Vagina (tissue), 2 donors: Measurements from ENCODE around the gene PRG3. TPM values are rescaled to one million over a fixed set of nuclear protein-coding genes. Genes with fewer than 3 reads are reported as not detected.
A peak's percentile ranks its signal among the peaks of the same experiment; 100 is the strongest.

ENCODE experiments used
- DNase-seq, 2 donors: peaks; one replicate each; pipeline ENCODE4 v3.0.0-alpha.2; 2017; ENCODE audit errors: extremely low spot score in 2 of 2
- H3K27ac ChIP-seq: fragments of 200-600 bp; sonication (generic); one replicate; pipeline ENCODE4 v1.5.1; 2019
- H3K27me3 ChIP-seq: fragments of 200-600 bp; sonication (generic); one replicate; pipeline ENCODE4 v1.5.1; 2019
- H3K36me3 ChIP-seq, 2 donors: fragments of 200-600 bp; sonication (generic); one replicate each; pipeline ENCODE4 v1.5.1; 2017 to 2019
- H3K4me1 ChIP-seq: fragments of 200-600 bp; sonication (generic); one replicate; pipeline ENCODE4 v1.5.1; 2019
- H3K4me3 ChIP-seq, 2 donors: fragments of 200-600 bp; sonication (generic); 1 replicate in 1 of 2; 2 replicates in 1 of 2; pipeline ENCODE4 v1.5.1; 2016 to 2019
- H3K9me3 ChIP-seq: fragments of 200-600 bp; sonication (generic); one replicate; pipeline ENCODE4 v1.5.1; 2019
- CTCF ChIP-seq, 3 experiments: fragments of 450-650 bp in 2 of 3; fragments of 200-600 bp in 1 of 3; sonication (generic) in 1 of 3; IDR thresholded peaks; one replicate each; pipeline ENCODE4 v1.5.1; 2017 to 2019; ENCODE audit warnings: antibody characterized with exemption in 3 of 3, mild to moderate bottlenecking in 2 of 3, moderate library complexity in 2 of 3
- POLR2A ChIP-seq, 2 donors: fragments of 450-650 bp; IDR thresholded peaks; one replicate each; pipeline ENCODE4 v1.6.1; 2017; ENCODE audit warnings: antibody characterized with exemption in 2 of 2, mild to moderate bottlenecking in 2 of 2, moderate library complexity in 2 of 2
- POLR2AphosphoS5 ChIP-seq, 2 donors: sonication (generic); formaldehyde crosslinking; IDR thresholded peaks; one replicate each; pipeline ENCODE4 v1.9.0; 2017; ENCODE audit warnings: antibody characterized with exemption in 2 of 2, mild to moderate bottlenecking in 2 of 2, low read depth in 1 of 2; ENCODE audit not compliant: insufficient read depth in 1 of 2
- intact Hi-C: fragments of 100-400 bp; cut with DNase I; formaldehyde crosslinking; loops from one replicate; pipeline ENCODE4 v1.15.1; 2023
- total RNA-seq: library from RNA; depleted of rRNA; stranded (reverse); fragments of >200 nt; gene quantifications from one replicate; pipeline ENCODE4 v1.2.3, GENCODE V29; 2016

Gene PRG3
- total RNA-seq, 1 donor from 2014 or later: not detected

GRCh38 chr11:57349491-57350274, 31.3 kb downstream of the PRG3 start:
- no peaks in the 10 kb centered on the region for H3K36me3 ChIP-seq
- intact Hi-C loops: loop anchor here (10.0 kb wide), 2 partner anchors 145 to 175 kb away; no protein-coding TSS in a partner anchor
- no peak overlapping the region for H3K27ac ChIP-seq
- no peaks in the 10 kb centered on the region for H3K9me3 ChIP-seq
- DNase-seq: no peak
- TF ChIP-seq POLR2AphosphoS5 (IDR thresholded peaks at IDR 0.05; ENCODE audit: insufficient read depth in 1 of 2, low read depth in 1 of 2) (peak in 1 of 2 donors; percentile 36), CTCF (IDR thresholded peaks at IDR 0.05) (peak in 2 of 3 experiments; percentile 80 to 85), POLR2A (IDR thresholded peaks at IDR 0.05) (no peak)
- no peaks in the 10 kb centered on the region for H3K27me3 ChIP-seq
- no peak overlapping the region for H3K4me3 ChIP-seq
- H3K4me1 ChIP-seq: peaks cover 7% of the 10 kb centered on the region

GRCh38 chr11:57348636-57349313, 32.2 kb downstream of the PRG3 start:
- H3K27me3 ChIP-seq: no peaks in the 10 kb centered on the region
- intact Hi-C loops: loop anchor here (10.0 kb wide), 2 partner anchors 146 to 176 kb away; no protein-coding TSS in a partner anchor
- no peaks in the 10 kb centered on the region for H3K9me3 ChIP-seq
- H3K27ac ChIP-seq: no peak overlapping the region
- TF ChIP-seq CTCF (IDR thresholded peaks at IDR 0.05) (no peak), POLR2A (IDR thresholded peaks at IDR 0.05) (no peak), POLR2AphosphoS5 (IDR thresholded peaks at IDR 0.05; ENCODE audit: insufficient read depth in 1 of 2, low read depth in 1 of 2) (no peak)
- no peak overlapping the region for H3K4me3 ChIP-seq
- H3K36me3 ChIP-seq: no peaks in the 10 kb centered on the region
- DNase-seq: no peak
- peaks cover 7% of the 10 kb centered on the region for H3K4me1 ChIP-seq

- Histone ChIP-seq H3K27ac (no peak overlapping the region), H3K4me1 (peaks cover 7% of the 10 kb centered on the region), H3K9me3 (no peaks in the 10 kb centered on the region), H3K36me3 (no peaks in the 10 kb centered on the region), H3K4me3 (no peak overlapping the region), H3K27me3 (no peaks in the 10 kb centered on the region)
- TF ChIP-seq CTCF (IDR thresholded peaks at IDR 0.05): no peak
- no peak for TF ChIP-seq POLR2A (IDR thresholded peaks at IDR 0.05)
- no peak for TF ChIP-seq POLR2AphosphoS5 (IDR thresholded peaks at IDR 0.05; ENCODE audit: insufficient read depth in 1 of 2, low read depth in 1 of 2)
- intact Hi-C loops: loop anchor here (10.0 kb wide), 2 partner anchors 147 to 177 kb away; no protein-coding TSS in a partner anchor
- DNase-seq: no peak
Measured at GRCh38 chr11:57348052-57348451, 32.9 kb downstream of the PRG3 start.

DNA sequence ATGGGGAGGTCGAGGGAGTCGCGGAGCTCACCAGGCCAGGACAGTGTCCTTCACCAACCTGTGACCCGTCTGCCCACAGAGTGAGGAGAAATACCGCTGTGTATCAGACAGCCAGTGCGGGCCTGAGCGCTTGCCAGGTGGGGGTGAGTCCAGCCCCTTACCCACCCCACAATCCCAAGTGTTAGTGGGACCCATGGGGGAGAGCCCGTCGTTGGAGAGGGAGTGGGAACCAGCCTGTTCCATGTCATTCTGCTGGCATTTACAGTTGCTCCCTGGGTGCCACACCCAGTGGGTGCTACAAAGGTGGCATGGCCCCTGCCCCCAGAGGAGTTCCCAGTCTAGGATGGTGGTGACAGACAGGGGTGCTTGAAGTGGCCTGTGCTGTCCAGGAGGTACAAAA, 33.6 kb downstream of the PRG3 start:
- peaks cover 7% of the 10 kb centered on the region for H3K4me1 ChIP-seq
- no peaks in the 10 kb centered on the region for H3K27me3 ChIP-seq
- DNase-seq: no peak
- TF ChIP-seq POLR2A (IDR thresholded peaks at IDR 0.05): no peak
- TF ChIP-seq POLR2AphosphoS5 (IDR thresholded peaks at IDR 0.05; ENCODE audit: insufficient read depth in 1 of 2, low read depth in 1 of 2): no peak
- TF ChIP-seq CTCF (IDR thresholded peaks at IDR 0.05): no peak
- H3K36me3 ChIP-seq: no peaks in the 10 kb centered on the region
- no peaks in the 10 kb centered on the region for H3K9me3 ChIP-seq
- H3K4me3 ChIP-seq: no peak overlapping the region
- intact Hi-C loops: loop anchor here (10.0 kb wide), 2 partner anchors 147 to 177 kb away; no protein-coding TSS in a partner anchor
- no peak overlapping the region for H3K27ac ChIP-seq
